GM12872 (cell line): ENCODE measurements around the gene PHKG2.

ENCODE experiments used
- CTCF ChIP-seq: IDR thresholded peaks from 3 replicates; pipeline ENCODE4 v1.5.1; 2011; ENCODE audit warnings: low read depth, mild to moderate bottlenecking, low read length, moderate library complexity; ENCODE audit not compliant: insufficient read depth

The PHKG2 gene

GRCh38 chr16:30780549-30780948 lies 32.3 kb downstream of the PHKG2 start:
- TF ChIP-seq CTCF, result no peak

GRCh38 chr16:30782486-30783279 lies 34.5 kb downstream of the PHKG2 start:
- no peak for TF ChIP-seq CTCF

DNA sequence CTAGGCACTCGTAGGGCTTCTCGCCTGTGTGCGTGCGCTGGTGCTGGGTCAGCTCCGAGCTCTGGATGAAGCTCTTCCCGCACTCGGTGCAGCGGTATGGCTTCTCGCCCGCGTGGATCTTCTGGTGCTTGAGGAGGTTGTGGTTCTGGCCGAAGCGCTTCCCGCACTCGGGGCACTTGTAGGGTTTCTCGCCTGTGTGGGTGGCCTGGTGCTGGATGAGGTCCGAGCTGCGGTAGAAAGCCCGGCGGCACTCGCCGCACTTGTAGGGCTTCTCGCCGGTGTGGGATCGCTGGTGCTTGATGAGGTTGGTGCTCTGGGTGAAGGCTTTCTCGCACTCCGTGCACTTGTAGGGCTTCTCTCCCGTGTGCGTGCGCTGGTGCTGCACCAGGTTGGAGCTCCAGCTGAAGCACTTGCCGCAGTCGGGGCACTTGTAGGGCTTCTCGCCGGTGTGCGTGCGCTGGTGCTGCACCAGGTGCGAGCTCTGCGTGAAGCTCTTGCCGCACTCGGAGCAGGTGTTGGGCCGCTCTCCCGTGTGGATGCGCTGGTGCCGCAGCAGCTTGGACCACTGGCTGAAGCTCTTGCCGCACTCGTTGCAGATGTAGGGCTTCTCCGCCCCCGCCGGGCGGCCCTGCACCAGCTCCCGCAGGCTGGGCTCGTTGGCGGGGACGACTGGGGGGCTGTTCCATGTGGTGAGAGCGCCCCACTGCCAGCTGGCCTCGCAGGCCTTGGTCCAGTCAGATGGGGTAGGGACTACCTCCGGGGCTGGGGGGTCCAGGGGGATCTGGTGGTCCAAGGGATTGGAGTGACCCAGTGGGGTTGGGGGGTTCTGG lies 35.3 kb downstream of the PHKG2 start:
- no peak for TF ChIP-seq CTCF

GRCh38 chr16:30784215-30784614 lies 36.0 kb downstream of the PHKG2 start:
- no peak for TF ChIP-seq CTCF

- TF ChIP-seq CTCF, result no peak
These were observed 37.2 kb downstream of the PHKG2 start for GRCh38 chr16:30785126-30786106.

DNA sequence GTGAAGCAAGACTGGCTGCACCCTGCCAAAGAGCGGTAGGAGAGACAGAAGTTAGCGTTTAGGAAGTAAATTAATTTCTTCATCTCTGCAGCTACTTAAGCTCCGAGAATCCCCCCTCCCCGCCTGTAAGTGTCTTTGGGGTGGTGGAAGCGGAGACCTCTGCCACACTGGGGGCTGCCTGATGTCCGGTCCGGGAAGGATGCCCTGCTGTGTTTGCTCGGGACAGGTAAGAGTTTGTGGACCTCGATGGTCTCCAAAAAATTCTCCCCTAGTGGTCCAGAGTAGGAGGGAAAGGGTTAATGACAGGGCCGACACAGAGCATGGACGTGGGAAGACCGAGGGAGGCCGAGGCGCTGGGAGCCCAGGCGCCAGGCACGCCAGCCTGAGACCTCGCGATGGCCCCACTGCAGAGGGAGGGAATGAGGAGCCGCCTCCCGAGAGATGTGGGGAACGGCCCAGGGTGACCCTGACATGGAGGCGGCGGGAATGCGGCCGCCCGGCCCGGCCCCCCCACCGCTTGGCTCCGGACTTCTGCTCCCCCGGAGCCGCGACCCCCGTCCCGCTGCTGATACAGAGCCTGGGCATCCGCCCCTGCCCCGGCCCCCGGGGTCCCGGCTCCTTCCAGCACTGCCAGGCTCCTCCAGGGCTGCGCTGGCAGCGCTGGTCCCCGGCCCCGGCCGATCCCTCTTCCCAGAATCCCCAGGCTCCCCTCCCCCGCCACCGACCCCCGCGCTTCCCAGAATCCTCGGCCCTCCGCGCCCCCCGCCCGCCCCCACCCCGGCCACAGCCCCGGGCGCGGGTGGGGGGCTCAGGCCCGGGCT lies 38.1 kb downstream of the PHKG2 start:
- TF ChIP-seq CTCF, result no peak
